Measurements from ENCODE around the gene EPS8L3.

- no peak for TF ChIP-seq CTCF (IDR thresholded peaks at IDR 0.05 in 2 of 3, conservative IDR thresholded peaks at IDR 0.05 in 1 of 3; ENCODE audit: borderline replicate concordance in 1 of 3, insufficient read depth in 1 of 3, low read depth in 2 of 3, low read length in 2 of 3)
- no peak for TF ChIP-seq POLR2AphosphoS5 (IDR thresholded peaks at IDR 0.05; ENCODE audit: low read depth, low read length)
- TF ChIP-seq POLR2A (IDR thresholded peaks at IDR 0.05; ENCODE audit: borderline replicate concordance, extremely low read depth, insufficient read depth, insufficient read length), result no peak
- TF ChIP-seq EZH2 (IDR thresholded peaks at IDR 0.05), result no peak
- TF ChIP-seq FOSL1 (IDR thresholded peaks at IDR 0.05; ENCODE audit: low read depth), result no peak
- TF ChIP-seq EGR1 (IDR thresholded peaks at IDR 0.05; ENCODE audit: low read depth), result no peak
- no peak for TF ChIP-seq SIN3A (IDR thresholded peaks at IDR 0.05; ENCODE audit: low read depth)
- TF ChIP-seq, protein P1, sequence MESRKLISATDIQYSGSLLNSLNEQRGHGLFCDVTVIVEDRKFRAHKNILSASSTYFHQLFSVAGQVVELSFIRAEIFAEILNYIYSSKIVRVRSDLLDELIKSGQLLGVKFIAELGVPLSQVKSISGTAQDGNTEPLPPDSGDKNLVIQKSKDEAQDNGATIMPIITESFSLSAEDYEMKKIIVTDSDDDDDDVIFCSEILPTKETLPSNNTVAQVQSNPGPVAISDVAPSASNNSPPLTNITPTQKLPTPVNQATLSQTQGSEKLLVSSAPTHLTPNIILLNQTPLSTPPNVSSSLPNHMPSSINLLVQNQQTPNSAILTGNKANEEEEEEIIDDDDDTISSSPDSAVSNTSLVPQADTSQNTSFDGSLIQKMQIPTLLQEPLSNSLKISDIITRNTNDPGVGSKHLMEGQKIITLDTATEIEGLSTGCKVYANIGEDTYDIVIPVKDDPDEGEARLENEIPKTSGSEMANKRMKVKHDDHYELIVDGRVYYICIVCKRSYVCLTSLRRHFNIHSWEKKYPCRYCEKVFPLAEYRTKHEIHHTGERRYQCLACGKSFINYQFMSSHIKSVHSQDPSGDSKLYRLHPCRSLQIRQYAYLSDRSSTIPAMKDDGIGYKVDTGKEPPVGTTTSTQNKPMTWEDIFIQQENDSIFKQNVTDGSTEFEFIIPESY (IDR thresholded peaks at IDR 0.05; ENCODE audit: extremely low read depth, insufficient replicate concordance, low read length), result no peak
- TF ChIP-seq SP1 (IDR thresholded peaks at IDR 0.05; ENCODE audit: low read depth), result no peak
- TF ChIP-seq ATF3 (IDR thresholded peaks at IDR 0.05), result no peak
- no peak for TF ChIP-seq TCF7L2 (IDR thresholded peaks at IDR 0.05; ENCODE audit: borderline replicate concordance, extremely low read depth, insufficient read depth, insufficient read length)
- no peak for TF ChIP-seq ZNF274 (IDR thresholded peaks at IDR 0.05; ENCODE audit: low read depth, low read length)
Measured at GRCh38 chr1:109777980-109778625, 14.4 kb upstream of the EPS8L3 start.

Measured in HCT116 (cell line).